T-cell (primary cell): ENCODE results near the gene SRGAP1. TPM values are rescaled to one million over a fixed set of nuclear protein-coding genes. Genes with fewer than 3 reads are reported as not detected.

Experiments used
- ATAC-seq, 4 experiments: fragments of 200-7000 bp in 3 of 4; fragments of 150-1000 bp in 1 of 4; cut with Tn5 transposase; replicated peaks in 1 of 4; 1 replicate in 3 of 4; 2 replicates in 1 of 4; pipeline ENCODE4 v1.10.0; 2021; ENCODE audit warnings: moderate library complexity in 3 of 4, mild to moderate bottlenecking in 2 of 4, moderate number of reproducible peaks in 1 of 4
- CTCF ChIA-PET, 2 donors: fragments of 300-600 bp; sonication (Branson Sonifier 250); formaldehyde crosslinking; loops; one replicate each; lab custom pipeline; 2022; ENCODE audit warnings: antibody characterized with exemption in 2 of 2; lab: Charles Lee
- POLR2A ChIA-PET, 2 donors: fragments of 300-600 bp; sonication (Branson Sonifier 250); formaldehyde crosslinking; loops; one replicate each; lab custom pipeline; 2022; ENCODE audit warnings: antibody characterized with exemption in 2 of 2; lab: Charles Lee
- DNase-seq, 35 experiments: peaks; one replicate each; pipeline versions ENCODE4 v3.0.0 to v3.0.0-alpha.2; 2013 to 2023
- H3K27ac ChIP-seq: one replicate; pipeline ENCODE4 v1.5.1; 2013; ENCODE audit warnings: low read length
- H3K27me3 ChIP-seq, 2 experiments: replicated peaks in 1 of 2; 1 replicate in 1 of 2; 2 replicates in 1 of 2; pipeline versions ENCODE4 v1.6.1 to v1.7.0; 2013; ENCODE audit warnings: low read length in 1 of 2, mixed read lengths in 1 of 2; ENCODE audit not compliant: control insufficient read depth in 2 of 2, insufficient read depth in 2 of 2; ENCODE audit errors: extremely low read depth in 1 of 2
- H3K36me3 ChIP-seq, 2 donors: 1 replicate in 1 of 2; 2 replicates in 1 of 2; pipeline versions ENCODE4 v1.6.1 to v1.7.0; 2013; ENCODE audit warnings: low read length in 1 of 2; ENCODE audit not compliant: control insufficient read depth in 2 of 2, insufficient read depth in 1 of 2; ENCODE audit errors: extremely low read depth in 1 of 2
- H3K4me1 ChIP-seq, 2 experiments: 1 replicate in 1 of 2; 2 replicates in 1 of 2; pipeline versions ENCODE4 v1.6.1 to v1.7.0; 2013; ENCODE audit warnings: low read length in 2 of 2, mixed read lengths in 1 of 2; ENCODE audit not compliant: insufficient read depth in 2 of 2, control insufficient read depth in 1 of 2; ENCODE audit errors: extremely low read depth in 1 of 2
- H3K4me3 ChIP-seq, 2 donors: 1 replicate in 1 of 2; 2 replicates in 1 of 2; pipeline versions ENCODE4 v1.5.1 to v1.7.0; 2013; ENCODE audit warnings: mild to moderate bottlenecking in 2 of 2, low read length in 1 of 2, moderate library complexity in 1 of 2; ENCODE audit not compliant: control insufficient read depth in 1 of 2; ENCODE audit errors: extremely low read depth in 1 of 2
- H3K9me3 ChIP-seq: 2 replicates; pipeline ENCODE4 v1.7.0; 2013
- H3K27ac Mint-ChIP-seq, 2 donors: one replicate each; pipeline ENCODE4 v1.8.0; 2020 to 2021; ENCODE audit warnings: mild to moderate bottlenecking in 2 of 2, mixed read lengths in 2 of 2
- H3K27me3 Mint-ChIP-seq, 2 donors: one replicate each; pipeline ENCODE4 v1.8.0; 2021 to 2022; ENCODE audit warnings: mixed read lengths in 2 of 2
- H3K36me3 Mint-ChIP-seq: one replicate; pipeline ENCODE4 v1.8.0; 2021; ENCODE audit warnings: mixed read lengths
- H3K4me1 Mint-ChIP-seq, 3 donors: one replicate each; pipeline ENCODE4 v1.8.0; 2020 to 2022; ENCODE audit warnings: mixed read lengths in 3 of 3, mild to moderate bottlenecking in 1 of 3
- H3K4me3 Mint-ChIP-seq, 3 donors: one replicate each; pipeline ENCODE4 v1.8.0; 2020 to 2022; ENCODE audit warnings: mild to moderate bottlenecking in 3 of 3, mixed read lengths in 3 of 3, moderate library complexity in 3 of 3
- H3K9me3 Mint-ChIP-seq, 3 donors: one replicate each; pipeline ENCODE4 v1.8.0; 2020 to 2022; ENCODE audit warnings: mixed read lengths in 3 of 3
- WGBS: methylation state at CpG from one replicate; pipeline ENCODE4 v1.1.5; 2013; ENCODE audit warnings: missing lambda C conversion rate; ENCODE audit not compliant: insufficient coverage; 5-methylcytosine and 5-hydroxymethylcytosine counted together
- total RNA-seq, 35 experiments: library from RNA in 6 of 35; stranded (reverse) in 6 of 35; fragments of 120-200 nt in 1 of 35; gene quantifications; one replicate each; pipeline versions ENCODE4 v1.2.1 to v1.2.4 and lab custom pipeline; 2013 to 2026

The SRGAP1 gene
- total RNA-seq, 5 donors from 2014 or later (not counting 1 experiment from before 2014, with no cell fraction given), result 0.07 to 0.38 (median 0.17) TPM; not detected in 1

DNA sequence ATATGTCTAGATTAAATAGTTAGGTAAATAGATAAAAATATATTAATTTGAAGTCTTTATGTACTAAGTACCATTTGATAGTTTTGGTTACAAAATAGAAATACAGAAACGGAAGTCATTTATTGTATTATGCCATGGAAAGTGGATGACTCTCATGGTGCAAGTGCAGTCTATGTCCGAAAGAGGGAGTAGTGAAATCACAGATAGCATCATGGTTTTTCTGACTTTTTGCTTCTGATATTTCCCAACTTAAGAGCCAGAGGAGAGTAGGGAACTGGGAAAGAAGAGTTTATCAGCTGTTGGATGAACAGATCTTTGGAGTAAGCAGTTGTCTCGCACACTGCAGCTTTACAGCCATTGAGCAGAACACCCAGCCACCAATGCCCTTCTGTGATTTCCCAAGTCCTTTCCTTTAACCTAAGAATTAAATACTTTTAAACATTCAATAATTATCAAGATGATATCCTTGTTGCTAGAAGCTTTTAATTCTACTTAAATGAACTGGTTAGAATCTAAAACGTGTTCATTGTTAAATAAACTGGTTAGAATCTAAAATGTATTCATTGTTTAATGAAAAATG, 18.4 kb upstream of the SRGAP1 start:
- H3K9me3 ChIP-seq, result no peaks in the 10 kb centered on the region
- no peaks in the 10 kb centered on the region for H3K36me3 Mint-ChIP-seq
- CTCF ChIA-PET, result no interaction called here
- peaks cover 0 to 14% of the 10 kb centered on the region in 2 experiments for H3K27me3 ChIP-seq
- H3K4me1 Mint-ChIP-seq, result peaks cover 5 to 8% (median 6%) of the 10 kb centered on the region in 3 donors
- no peaks in the 10 kb centered on the region for H3K36me3 ChIP-seq
- WGBS, result 41% methylated on average over 2 of the region's 4 CpGs
- H3K27ac ChIP-seq, result no peak overlapping the region
- POLR2A ChIA-PET, result no interaction called here
- H3K4me3 ChIP-seq, result no peak overlapping the region
- H3K27ac Mint-ChIP-seq, result no peak overlapping the region
- H3K4me3 Mint-ChIP-seq, result no peak overlapping the region
- DNase-seq (peak in 1 of 35 experiments; percentile 43), ATAC-seq (no peak)
- H3K27me3 Mint-ChIP-seq, result peaks cover 18 to 25% of the 10 kb centered on the region in 2 donors
- H3K9me3 Mint-ChIP-seq, result no peaks in the 10 kb centered on the region
- no peaks in the 10 kb centered on the region for H3K4me1 ChIP-seq

GRCh38 chr12:63828867-63829266, 15.6 kb upstream of the SRGAP1 start:
- Histone ChIP-seq H3K9me3 (no peaks in the 10 kb centered on the region), H3K4me1 (no peaks in the 10 kb centered on the region)

DNA sequence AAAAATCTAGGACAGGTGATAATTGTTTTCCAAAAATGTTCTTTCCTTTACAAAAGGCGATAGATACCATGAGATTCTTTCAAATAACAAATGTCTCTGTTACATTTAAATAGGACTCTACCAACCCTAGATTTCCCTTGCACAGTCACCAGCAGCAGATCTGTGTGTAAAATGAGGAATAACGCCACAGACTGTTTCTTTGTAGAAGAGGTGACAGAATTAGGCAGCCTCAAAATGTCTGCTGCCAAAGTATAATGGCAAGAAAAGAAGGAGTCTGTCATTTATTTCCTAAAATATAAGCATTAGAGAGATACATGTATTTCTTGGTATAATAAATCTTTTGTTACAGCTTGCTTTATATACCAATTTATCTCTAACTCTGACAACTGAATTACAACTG, 8.5 kb upstream of the SRGAP1 start:
- no peak overlapping the region for H3K27ac ChIP-seq
- ATAC-seq (no peak), DNase-seq (no peak)
- peaks cover 0 to 8% of the 10 kb centered on the region in 2 experiments for H3K27me3 ChIP-seq
- WGBS, result no CpG with 5 or more reads among the region's 2 CpGs
- no peaks in the 10 kb centered on the region for H3K36me3 ChIP-seq
- H3K4me1 Mint-ChIP-seq, result no peaks in the 10 kb centered on the region
- H3K27ac Mint-ChIP-seq, result no peak overlapping the region
- H3K4me3 ChIP-seq, result no peak overlapping the region
- ChIA-PET CTCF (interaction anchor here in 1 of 2 donors (0.6 to 1.5 kb wide), 2 partner anchors 35 to 421 kb away, joined by 3 read pairs; no protein-coding TSS in a partner anchor), POLR2A (no interaction called here)
- H3K36me3 Mint-ChIP-seq, result no peaks in the 10 kb centered on the region
- no peaks in the 10 kb centered on the region for H3K9me3 Mint-ChIP-seq
- H3K4me3 Mint-ChIP-seq, result no peak overlapping the region
- no peaks in the 10 kb centered on the region for H3K9me3 ChIP-seq
- no peaks in the 10 kb centered on the region for H3K4me1 ChIP-seq
- H3K27me3 Mint-ChIP-seq, result peaks cover 9 to 19% of the 10 kb centered on the region in 2 donors

More at GRCh38 chr12:63828867-63829266, 15.6 kb upstream of the SRGAP1 start:
- no peaks in the 10 kb centered on the region for H3K9me3 Mint-ChIP-seq
- no peak for ATAC-seq
- Histone ChIP-seq H3K4me3 (no peak overlapping the region), H3K27ac (no peak overlapping the region), H3K27me3 (peaks cover 0 to 4% of the 10 kb centered on the region in 2 experiments), H3K36me3 (no peaks in the 10 kb centered on the region)
- no peak overlapping the region for H3K4me3 Mint-ChIP-seq
- WGBS, result no CpG with 5 or more reads among the region's 2 CpGs
- no peaks in the 10 kb centered on the region for H3K4me1 Mint-ChIP-seq
- ChIA-PET CTCF (interaction anchor here in 1 of 2 donors (0.7 kb wide), 1 partner anchor 16 kb away, joined by 3 read pairs; the partner anchor contains the start of gene SRGAP1), POLR2A (no interaction called here)
- peaks cover 9 to 16% of the 10 kb centered on the region in 2 donors for H3K27me3 Mint-ChIP-seq
- DNase-seq, result no peak
- H3K36me3 Mint-ChIP-seq, result no peaks in the 10 kb centered on the region
- no peak overlapping the region for H3K27ac Mint-ChIP-seq

DNA sequence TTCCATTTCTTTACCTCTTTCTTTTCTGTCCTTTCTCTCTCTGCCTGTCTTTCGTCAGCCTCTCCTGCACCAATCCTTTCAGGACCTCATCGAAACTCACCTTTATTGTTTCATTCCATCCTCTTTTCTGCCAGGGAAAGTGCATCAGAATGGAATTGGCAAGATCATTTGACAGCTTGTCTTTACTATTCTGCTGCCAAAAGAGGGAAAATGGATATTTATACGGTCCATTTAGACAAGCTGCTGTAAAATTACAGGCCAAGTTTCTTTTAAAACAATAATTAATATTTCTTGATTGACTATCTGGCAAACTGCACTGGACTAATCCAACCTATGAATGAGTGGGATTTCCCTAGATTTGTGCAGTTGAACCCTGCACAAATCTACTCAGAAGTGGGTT, 7.6 kb upstream of the SRGAP1 start:
- no peaks in the 10 kb centered on the region for H3K36me3 ChIP-seq
- no peak for ATAC-seq
- CTCF ChIA-PET, result interaction anchor here (1.5 kb wide), 2 partner anchors 15 to 420 kb away, joined by 3 to 4 read pairs; no protein-coding TSS in a partner anchor
- POLR2A ChIA-PET, result interaction anchor here in 1 of 2 donors (0.6 kb wide), 1 partner anchor 28 kb away, joined by 3 read pairs; no protein-coding TSS in a partner anchor
- H3K4me1 ChIP-seq, result no peaks in the 10 kb centered on the region
- peaks cover 0 to 8% of the 10 kb centered on the region in 2 experiments for H3K27me3 ChIP-seq
- Mint-ChIP-seq H3K27ac (no peak overlapping the region), H3K36me3 (no peaks in the 10 kb centered on the region), H3K4me3 (no peak overlapping the region), H3K9me3 (no peaks in the 10 kb centered on the region), H3K4me1 (no peaks in the 10 kb centered on the region), H3K27me3 (peaks cover 3 to 10% of the 10 kb centered on the region in 2 donors)
- no peak for DNase-seq
- H3K27ac ChIP-seq, result no peak overlapping the region
- H3K9me3 ChIP-seq, result no peaks in the 10 kb centered on the region
- H3K4me3 ChIP-seq, result no peak overlapping the region
- no CpG with 5 or more reads among the region's 3 CpGs for WGBS

- Histone ChIP-seq H3K4me1 (peaks cover 0 to 3% of the 10 kb centered on the region in 2 experiments), H3K27ac (no peak overlapping the region), H3K4me3 (no peak overlapping the region), H3K9me3 (no peaks in the 10 kb centered on the region), H3K36me3 (no peaks in the 10 kb centered on the region), H3K27me3 (peaks cover 0 to 8% of the 10 kb centered on the region in 2 experiments)
- Mint-ChIP-seq H3K4me3 (no peak overlapping the region), H3K4me1 (peaks cover 0 to 3% (median 3%) of the 10 kb centered on the region in 3 donors), H3K27me3 (peaks cover 8 to 14% of the 10 kb centered on the region in 2 donors), H3K9me3 (no peaks in the 10 kb centered on the region), H3K36me3 (no peaks in the 10 kb centered on the region), H3K27ac (no peak overlapping the region)
- CTCF ChIA-PET, result no interaction called here
- DNase-seq, result no peak
- POLR2A ChIA-PET, result no interaction called here
- 53% methylated on average over 2 of the region's 9 CpGs for WGBS
- ATAC-seq, result no peak
Observed at GRCh38 chr12:63838411-63838810, 6.1 kb upstream of the SRGAP1 start.

DNA sequence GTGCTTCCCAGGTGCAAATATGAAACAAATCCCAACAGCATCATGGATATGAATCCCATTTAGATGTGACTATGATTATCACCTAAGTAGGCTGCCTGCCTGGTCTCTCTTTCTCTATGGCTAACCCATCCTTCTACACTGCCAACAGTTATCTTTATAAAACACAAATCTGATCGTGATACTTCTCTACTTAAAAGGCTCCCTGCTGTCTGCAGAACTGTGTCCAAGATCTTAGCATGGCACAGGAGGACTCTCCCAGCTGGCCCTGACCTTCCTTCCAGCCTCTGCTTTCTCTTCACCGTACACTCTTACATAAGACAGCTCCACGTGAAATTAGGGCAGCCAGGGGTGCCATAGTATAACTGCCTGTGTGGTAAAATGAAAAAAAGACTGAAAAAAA, 3.5 kb upstream of the SRGAP1 start:
- Mint-ChIP-seq H3K27ac (no peak overlapping the region), H3K4me3 (no peak overlapping the region), H3K4me1 (peaks cover 6 to 11% (median 10%) of the 10 kb centered on the region in 3 donors), H3K27me3 (peaks cover 19 to 28% of the 10 kb centered on the region in 2 donors), H3K36me3 (no peaks in the 10 kb centered on the region), H3K9me3 (no peaks in the 10 kb centered on the region)
- H3K27me3 ChIP-seq, result peaks cover 0 to 8% of the 10 kb centered on the region in 2 experiments
- no peak overlapping the region for H3K27ac ChIP-seq
- H3K9me3 ChIP-seq, result no peaks in the 10 kb centered on the region
- no peak for DNase-seq
- ChIA-PET POLR2A (no interaction called here), CTCF (interaction anchor here (0.5 to 0.6 kb wide), 2 partner anchors 550 to 954 kb away, joined by 3 read pairs; partner anchors contain the start of gene C12orf56 (in 1 of the 2))
- H3K4me3 ChIP-seq, result no peak overlapping the region
- 67% methylated on average over 1 of the region's 3 CpGs for WGBS
- H3K36me3 ChIP-seq, result no peaks in the 10 kb centered on the region
- H3K4me1 ChIP-seq, result peaks cover 0 to 11% of the 10 kb centered on the region in 2 experiments
- ATAC-seq, result no peak
